Measurements from ENCODE around the gene LRRN4CL.

DNA sequence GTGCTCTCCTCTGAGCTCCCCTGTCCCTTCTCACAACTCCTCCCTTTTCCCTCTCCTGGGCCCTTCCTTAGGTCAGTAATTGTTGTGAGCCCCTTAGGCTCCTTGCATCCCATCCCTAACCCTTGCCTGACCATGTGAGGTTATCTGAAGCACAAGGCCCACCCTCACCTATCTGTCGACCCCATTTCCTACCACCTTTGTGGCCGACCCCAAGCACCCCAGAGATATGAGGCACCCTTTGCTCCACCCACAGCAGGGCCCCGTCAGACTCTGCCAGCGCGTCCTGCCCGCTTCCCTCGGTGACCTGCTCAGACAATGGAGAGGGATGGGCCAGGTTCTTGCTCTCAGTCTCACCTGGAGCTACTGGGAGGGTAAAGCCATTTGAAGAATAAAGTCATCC, 19.5 kb upstream of the LRRN4CL start:
- TF ChIP-seq, protein P1, sequence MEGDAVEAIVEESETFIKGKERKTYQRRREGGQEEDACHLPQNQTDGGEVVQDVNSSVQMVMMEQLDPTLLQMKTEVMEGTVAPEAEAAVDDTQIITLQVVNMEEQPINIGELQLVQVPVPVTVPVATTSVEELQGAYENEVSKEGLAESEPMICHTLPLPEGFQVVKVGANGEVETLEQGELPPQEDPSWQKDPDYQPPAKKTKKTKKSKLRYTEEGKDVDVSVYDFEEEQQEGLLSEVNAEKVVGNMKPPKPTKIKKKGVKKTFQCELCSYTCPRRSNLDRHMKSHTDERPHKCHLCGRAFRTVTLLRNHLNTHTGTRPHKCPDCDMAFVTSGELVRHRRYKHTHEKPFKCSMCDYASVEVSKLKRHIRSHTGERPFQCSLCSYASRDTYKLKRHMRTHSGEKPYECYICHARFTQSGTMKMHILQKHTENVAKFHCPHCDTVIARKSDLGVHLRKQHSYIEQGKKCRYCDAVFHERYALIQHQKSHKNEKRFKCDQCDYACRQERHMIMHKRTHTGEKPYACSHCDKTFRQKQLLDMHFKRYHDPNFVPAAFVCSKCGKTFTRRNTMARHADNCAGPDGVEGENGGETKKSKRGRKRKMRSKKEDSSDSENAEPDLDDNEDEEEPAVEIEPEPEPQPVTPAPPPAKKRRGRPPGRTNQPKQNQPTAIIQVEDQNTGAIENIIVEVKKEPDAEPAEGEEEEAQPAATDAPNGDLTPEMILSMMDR (IDR thresholded peaks at IDR 0.05): no peak
- no peak for TF ChIP-seq POLR2A (IDR thresholded peaks at IDR 0.05)
